ENCODE measurements around the gene CHMP4A.
A peak's percentile ranks its signal among the peaks of the same experiment; 100 is the strongest.
"Not testable (repeated sequence)": the region's sequence is repeated elsewhere in the genome, so short reads cannot be mapped to it uniquely, and the experiment has no call there.

Gene CHMP4A

DNA sequence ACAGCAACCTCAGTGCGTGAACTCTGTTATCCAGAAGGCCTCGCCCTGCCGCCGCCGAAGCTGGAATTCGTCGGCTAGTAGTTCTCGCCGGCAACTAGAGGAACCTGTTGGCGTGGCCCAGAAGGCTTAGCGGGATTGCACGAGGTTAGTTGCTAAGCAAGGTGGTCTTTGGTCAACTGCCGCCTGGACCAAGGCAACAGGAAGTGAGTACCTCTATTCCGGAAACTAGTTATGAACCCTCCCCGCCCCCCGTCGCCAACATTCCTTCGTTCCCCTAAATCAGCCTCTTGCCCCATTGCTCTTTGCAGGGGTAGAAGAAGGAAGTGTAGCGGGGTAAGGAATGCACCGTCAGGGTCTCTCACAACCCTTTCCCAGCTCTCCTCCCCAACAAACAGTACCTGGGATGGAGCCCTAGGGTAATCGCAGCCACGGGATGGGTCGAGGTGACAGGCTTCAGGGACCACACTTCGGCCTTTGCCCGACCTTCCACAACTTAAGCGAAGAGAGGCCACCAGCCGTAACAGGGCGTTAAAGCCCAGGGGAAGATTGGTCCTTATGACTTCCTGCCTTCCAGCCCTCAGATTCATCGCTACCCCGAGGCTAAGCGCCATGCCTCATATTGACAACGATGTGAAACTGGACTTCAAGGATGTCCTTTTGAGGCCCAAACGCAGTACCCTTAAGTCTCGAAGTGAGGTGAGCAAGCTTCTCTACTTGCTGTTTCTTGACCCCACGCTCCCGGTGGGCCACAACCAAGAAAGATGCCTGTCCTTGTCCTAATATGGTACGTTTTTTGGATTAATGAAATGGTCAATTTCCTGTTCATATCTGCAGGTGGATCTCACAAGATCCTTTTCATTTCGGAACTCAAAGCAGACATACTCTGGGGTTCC is 19.6 kb upstream of the CHMP4A start, which contains the start of gene GMPR2:
GMPR2 (plus strand) TSS at position 285 of the 893 bp plus-strand sequence; CDS start at position 610, 325 bp downstream.
- peak within 1 kb of the TSS; percentile 80 for H3K4me3 ChIP-seq (ENCODE audit: low read depth, low read length)
- TF ChIP-seq, protein P1, sequence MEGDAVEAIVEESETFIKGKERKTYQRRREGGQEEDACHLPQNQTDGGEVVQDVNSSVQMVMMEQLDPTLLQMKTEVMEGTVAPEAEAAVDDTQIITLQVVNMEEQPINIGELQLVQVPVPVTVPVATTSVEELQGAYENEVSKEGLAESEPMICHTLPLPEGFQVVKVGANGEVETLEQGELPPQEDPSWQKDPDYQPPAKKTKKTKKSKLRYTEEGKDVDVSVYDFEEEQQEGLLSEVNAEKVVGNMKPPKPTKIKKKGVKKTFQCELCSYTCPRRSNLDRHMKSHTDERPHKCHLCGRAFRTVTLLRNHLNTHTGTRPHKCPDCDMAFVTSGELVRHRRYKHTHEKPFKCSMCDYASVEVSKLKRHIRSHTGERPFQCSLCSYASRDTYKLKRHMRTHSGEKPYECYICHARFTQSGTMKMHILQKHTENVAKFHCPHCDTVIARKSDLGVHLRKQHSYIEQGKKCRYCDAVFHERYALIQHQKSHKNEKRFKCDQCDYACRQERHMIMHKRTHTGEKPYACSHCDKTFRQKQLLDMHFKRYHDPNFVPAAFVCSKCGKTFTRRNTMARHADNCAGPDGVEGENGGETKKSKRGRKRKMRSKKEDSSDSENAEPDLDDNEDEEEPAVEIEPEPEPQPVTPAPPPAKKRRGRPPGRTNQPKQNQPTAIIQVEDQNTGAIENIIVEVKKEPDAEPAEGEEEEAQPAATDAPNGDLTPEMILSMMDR (IDR thresholded peaks at IDR 0.05; ENCODE audit: control insufficient read depth, extremely low read depth, insufficient read depth), result no peak
- no peak for DNase-seq (ENCODE audit: low read depth)

- DNase-seq (ENCODE audit: low read depth), result peak; percentile 82
- TF ChIP-seq, protein P1 (IDR thresholded peaks at IDR 0.05; ENCODE audit: control insufficient read depth, extremely low read depth, insufficient read depth), result no peak
- peak within 1 kb of the TSS; percentile 80 for H3K4me3 ChIP-seq (ENCODE audit: low read depth, low read length)
Observed at GRCh38 chr14:24232121-24232644, 18.9 kb upstream of the CHMP4A start, which contains the start of gene NEDD8. NEDD8 (minus strand) TSS chr14:24232367; CDS start chr14:24232267, 100 bp downstream.

GRCh38 chr14:24231263-24232120 is 18.2 kb upstream of the CHMP4A start:
- TF ChIP-seq, protein P1 (IDR thresholded peaks at IDR 0.05; ENCODE audit: control insufficient read depth, extremely low read depth, insufficient read depth), result no peak
- no peak for DNase-seq (ENCODE audit: low read depth)
- peak overlapping the region; percentile 80 for H3K4me3 ChIP-seq (ENCODE audit: low read depth, low read length)

GRCh38 chr14:24228902-24229301 is 15.6 kb upstream of the CHMP4A start:
- DNase-seq (ENCODE audit: low read depth), result no peak
- H3K4me3 ChIP-seq (ENCODE audit: low read depth, low read length), result no peak overlapping the region
- TF ChIP-seq, protein P1 (IDR thresholded peaks at IDR 0.05; ENCODE audit: control insufficient read depth, extremely low read depth, insufficient read depth), result no peak

DNA sequence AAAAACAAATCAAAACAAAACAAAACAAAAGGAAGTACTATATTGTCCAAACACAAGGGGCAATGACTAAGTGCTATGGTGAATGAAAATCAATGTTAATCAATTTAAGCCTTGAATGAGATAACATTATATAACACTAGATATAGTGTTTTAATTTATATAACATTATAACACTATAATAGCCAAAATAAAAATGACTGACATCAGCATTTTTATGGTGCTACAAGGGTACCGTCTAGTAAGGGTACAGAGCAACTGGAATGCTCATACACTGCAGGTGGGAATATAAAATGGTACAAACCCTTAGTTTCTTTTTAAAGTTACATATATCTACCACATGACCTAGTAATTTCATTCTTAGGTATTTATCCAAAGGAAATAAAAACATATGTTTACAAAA is 13.2 kb upstream of the CHMP4A start:
- TF ChIP-seq, protein P1 (IDR thresholded peaks at IDR 0.05; ENCODE audit: control insufficient read depth, extremely low read depth, insufficient read depth), result no peak

GRCh38 chr14:24224618-24225071 is 11.4 kb upstream of the CHMP4A start:
- TF ChIP-seq, protein P1 (IDR thresholded peaks at IDR 0.05; ENCODE audit: control insufficient read depth, extremely low read depth, insufficient read depth), result no peak
- no peak overlapping the region for H3K4me3 ChIP-seq (ENCODE audit: low read depth, low read length)
- DNase-seq (ENCODE audit: low read depth), result no peak

More for the DNA sequence above, 13.2 kb upstream of the CHMP4A start:
- no peak for DNase-seq (ENCODE audit: low read depth)
- no peak overlapping the region for H3K4me3 ChIP-seq (ENCODE audit: low read depth, low read length)

DNA sequence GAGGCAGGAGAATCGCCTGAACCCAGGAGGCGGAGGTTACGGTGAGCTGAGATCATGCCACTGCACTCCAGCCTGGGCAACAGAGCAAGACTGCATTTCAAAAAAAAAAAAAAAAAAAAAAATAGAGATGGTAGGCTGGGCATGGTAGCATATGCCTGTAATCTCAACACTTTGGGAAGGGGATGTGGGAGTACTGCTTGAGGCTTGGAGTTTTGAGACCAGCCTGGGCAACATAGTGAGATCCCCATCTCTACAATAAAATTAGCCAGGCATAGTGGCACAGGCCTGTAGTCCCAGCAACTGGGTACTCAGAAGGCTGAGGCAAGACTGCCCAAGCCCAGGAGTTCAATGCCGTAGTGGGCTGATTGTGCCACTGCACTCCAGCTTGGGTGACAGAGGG is 9.7 kb upstream of the CHMP4A start:
- DNase-seq (ENCODE audit: low read depth); H3K4me3 ChIP-seq (ENCODE audit: low read depth, low read length): not testable (repeated sequence)

All from LNCaP clone FGC (cell line).